Subcutaneous adipose tissue (tissue), 4 donors: ENCODE measurements around the gene ABR. TPM values are rescaled to one million over a fixed set of nuclear protein-coding genes. Genes with fewer than 3 reads are reported as not detected.

Experiments
- CTCF ChIP-seq: fragments of 450-650 bp; IDR thresholded peaks from one replicate; pipeline ENCODE4 v1.5.1; 2016; ENCODE audit warnings: low read depth, mild to moderate bottlenecking, control low read depth, antibody characterized with exemption, moderate library complexity
- total RNA-seq, 4 donors: library from RNA; depleted of rRNA; stranded (reverse); fragments of >200 nt; gene quantifications; one replicate each; pipeline ENCODE4 v1.1.0, GENCODE V29; 2016

The ABR gene
- total RNA-seq, 4 donors from 2014 or later, result 53.8 to 82.8 (median 70.8) TPM

GRCh38 chr17:964876-965275 is 214.9 kb downstream of the ABR start:
- no peak for TF ChIP-seq CTCF

- TF ChIP-seq CTCF, result no peak
These were observed 217.1 kb downstream of the ABR start for GRCh38 chr17:962670-963069.

GRCh38 chr17:962166-962565 is 217.6 kb downstream of the ABR start:
- no peak for TF ChIP-seq CTCF

- TF ChIP-seq CTCF, result no peak
These were observed 220.9 kb downstream of the ABR start for GRCh38 chr17:958712-959451.

GRCh38 chr17:957856-958421 is 221.8 kb downstream of the ABR start:
- TF ChIP-seq CTCF, result no peak

GRCh38 chr17:956905-957304 is 222.9 kb downstream of the ABR start:
- no peak for TF ChIP-seq CTCF

GRCh38 chr17:954431-955164 is 225.2 kb downstream of the ABR start:
- TF ChIP-seq CTCF, result no peak
